HG03575 (cell line): ENCODE measurements around the gene GLS.
"Not testable (repeated sequence)": the region's sequence is repeated elsewhere in the genome, so short reads cannot be mapped to it uniquely, and the experiment has no call there.

Source experiments
- ATAC-seq: cut with Tn5 transposase; IDR thresholded peaks from one replicate; pipeline ENCODE4 v1.9.1; 2021; ENCODE audit not compliant: unreplicated experiment, insufficient number of reproducible peaks, low FRiP score; ENCODE audit errors: extremely low read depth

The GLS gene

DNA sequence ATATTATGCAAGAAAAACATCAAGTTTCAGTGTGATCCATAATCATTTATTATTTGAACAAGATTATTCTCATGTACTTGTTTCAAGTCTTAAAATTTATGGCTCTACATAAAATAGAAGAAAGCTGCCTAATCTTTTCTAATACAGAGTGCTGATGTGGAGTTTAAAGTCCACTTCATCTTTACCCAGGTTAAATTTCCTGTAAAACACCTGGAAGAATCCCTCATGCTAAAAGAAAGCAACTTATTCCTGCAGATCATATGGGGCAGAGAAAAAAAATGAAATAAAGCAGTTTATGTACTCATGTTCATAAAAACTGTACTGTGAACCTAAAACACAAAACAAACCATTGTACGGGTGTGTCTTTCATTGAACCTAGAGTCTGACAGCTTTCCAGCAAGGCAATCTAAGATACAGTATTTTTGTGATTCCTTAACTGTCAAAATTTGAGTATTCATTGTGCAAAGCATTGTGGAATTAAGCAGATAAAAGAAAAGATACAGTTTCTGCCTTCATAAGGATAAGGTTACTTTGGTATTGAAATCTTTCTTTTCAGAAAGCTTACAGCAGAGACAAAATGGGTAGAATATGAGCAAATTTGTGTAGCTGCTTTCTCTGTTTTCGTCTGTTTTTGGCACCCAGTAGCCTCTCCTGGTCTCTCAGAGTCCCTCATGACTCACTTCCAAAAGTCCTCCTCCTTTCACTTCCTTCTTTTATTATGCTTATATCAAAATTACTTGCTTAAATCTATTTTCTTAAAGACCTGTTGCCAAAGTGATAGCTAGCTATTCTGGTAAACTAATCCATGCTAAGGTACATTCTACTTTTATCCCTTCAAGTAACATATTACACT lies 26.9 kb upstream of the GLS start:
- no peak for ATAC-seq

DNA sequence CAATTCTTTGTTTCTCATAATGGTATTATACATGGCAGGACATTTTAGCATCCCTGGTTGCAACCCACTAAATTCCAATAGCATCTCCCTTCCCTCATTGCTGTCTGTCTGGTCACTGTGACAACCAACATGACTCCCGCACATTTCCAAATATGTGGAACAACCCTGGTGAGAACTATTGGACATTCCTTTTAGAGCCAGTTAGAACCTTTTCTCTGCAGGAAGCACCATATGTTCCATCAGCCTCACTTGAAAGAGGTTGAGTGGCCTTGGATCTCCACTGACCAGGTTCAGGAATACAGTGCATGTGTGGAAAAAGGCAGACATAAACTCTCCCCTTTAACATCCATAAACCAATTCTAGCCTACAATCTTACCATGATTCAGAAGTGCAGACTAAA lies 25.9 kb upstream of the GLS start:
- ATAC-seq, result no peak

DNA sequence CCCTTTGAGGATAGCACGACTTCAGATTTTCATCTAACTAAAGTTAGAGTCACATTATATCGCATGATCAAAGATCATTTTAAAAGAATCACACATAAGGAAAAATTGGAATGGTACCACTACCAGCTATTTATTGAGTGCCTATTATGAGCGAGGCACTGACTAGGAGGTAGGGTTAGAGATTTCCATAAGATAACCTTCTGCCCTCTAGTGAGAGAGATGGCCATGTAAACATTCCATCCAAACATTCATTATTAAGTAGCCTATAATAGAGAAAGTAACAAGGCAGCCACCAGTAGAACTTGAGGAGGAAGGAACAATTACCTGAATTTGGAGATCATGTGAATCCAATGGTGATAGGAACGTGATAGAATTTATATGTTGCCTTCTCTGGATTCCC lies 25.4 kb upstream of the GLS start:
- no peak for ATAC-seq

DNA sequence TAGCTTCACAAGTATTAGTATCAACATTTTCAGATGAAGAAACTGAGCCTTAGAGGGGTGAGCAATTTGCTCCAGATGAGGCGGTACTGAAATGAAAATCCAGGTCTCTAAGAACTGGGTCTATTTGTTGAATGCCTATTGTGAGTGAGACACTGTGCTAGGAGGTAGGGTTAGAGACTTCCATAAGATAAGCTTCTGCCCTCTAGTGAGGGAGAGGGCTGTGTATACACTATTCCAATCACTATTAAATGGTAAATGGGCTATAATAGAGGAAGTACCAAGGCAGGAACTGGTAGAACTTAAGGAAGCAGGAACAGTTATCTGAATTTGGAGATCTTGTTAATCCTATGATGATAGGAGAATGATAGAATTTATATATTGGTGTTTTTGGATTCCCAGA lies 23.6 kb upstream of the GLS start:
- ATAC-seq, result no peak

DNA sequence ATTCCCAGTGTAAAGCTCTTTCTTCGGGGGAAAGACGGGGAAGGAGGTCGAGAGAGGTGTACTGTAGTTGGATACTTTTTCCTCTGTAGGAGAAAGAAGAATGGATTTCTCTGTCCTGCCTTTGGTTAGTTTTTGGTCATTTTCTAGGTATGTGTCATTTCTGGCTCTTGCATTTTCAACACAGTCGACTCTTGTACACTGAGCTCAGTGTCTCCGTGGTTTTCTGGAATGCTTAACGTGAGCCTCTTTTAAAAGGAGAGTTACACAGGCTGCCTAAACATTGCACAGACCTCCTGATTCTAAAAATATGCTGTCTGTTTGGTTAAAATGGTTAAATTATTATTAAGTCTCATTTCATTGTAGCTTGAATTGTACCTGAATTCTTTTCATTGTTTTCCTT lies 21.8 kb upstream of the GLS start:
- no peak for ATAC-seq

DNA sequence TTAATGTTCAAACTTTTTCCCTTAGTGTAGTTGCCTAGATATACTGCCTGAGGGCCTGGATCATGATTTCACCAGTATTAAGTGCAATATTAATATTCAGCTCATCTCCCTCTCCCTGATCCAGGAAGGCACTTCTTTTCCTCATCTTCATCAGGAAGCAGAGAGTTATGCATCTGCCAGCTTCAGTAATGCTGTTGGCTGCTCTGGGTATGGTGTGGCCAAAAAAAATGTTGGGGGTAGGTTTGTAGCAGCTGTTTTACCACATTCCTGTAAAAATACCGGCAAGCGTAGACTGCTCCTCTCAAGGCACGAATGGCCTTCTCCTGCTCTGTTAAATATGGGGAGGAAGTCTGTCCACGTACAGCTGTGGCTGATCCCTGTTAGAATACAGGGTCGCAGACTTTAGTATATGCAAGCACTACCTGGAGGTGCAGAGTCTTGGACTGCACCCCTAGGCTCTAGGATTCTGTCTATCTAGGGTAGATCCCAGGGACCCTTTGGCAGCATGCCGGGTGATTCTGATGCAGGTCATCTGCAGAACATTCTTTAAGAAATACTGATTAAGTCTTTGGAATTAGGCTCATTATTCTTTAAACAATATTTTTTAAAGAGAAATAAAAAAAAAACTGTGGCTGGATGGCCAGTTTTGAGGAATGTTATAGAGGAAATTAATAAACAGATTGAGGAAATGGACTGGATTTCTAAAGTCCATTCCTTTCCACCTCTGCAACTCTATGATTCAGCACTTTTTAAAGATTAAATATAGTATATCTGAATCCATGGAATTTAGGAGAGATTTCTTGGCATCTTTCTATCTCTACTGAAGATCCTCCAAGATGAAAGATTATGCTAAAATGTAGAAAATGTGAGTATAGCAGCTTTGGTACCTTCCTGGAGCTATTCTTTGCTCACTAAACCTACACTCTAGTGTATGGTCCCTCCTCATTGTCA lies 21.0 kb upstream of the GLS start:
- no peak for ATAC-seq

DNA sequence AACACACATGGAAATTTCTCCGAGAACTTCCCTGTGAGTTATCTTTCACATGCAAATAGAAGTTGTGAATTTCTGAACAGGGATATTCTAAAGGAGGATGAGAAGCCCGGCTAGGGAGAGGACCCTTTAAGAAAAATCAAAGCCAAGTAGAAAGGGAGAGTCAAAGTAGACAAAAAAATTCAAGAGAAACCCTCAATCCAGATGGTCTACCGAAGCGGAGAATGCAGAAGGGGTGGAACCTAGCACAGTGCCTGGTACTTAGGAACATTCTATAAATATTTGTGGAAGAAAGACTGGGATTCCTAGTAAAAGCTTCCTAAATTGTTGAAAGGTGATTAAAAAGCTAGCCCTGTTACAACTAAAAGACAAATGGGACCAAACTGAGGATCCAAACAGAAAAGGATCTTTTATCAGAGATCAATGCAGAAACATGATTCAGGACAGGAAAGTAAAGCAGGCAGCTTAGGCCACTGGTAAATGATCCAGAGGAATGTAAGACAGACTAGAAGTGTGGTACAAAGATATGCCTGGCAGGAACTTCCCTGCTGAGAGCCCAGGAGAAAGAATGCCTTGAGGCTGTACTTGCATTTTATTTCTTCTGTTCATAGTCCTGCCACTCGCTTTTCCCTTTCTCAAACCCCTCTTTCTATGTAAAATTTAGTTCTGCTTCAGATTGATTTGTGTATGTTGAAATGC lies 19.5 kb upstream of the GLS start:
- no peak for ATAC-seq

DNA sequence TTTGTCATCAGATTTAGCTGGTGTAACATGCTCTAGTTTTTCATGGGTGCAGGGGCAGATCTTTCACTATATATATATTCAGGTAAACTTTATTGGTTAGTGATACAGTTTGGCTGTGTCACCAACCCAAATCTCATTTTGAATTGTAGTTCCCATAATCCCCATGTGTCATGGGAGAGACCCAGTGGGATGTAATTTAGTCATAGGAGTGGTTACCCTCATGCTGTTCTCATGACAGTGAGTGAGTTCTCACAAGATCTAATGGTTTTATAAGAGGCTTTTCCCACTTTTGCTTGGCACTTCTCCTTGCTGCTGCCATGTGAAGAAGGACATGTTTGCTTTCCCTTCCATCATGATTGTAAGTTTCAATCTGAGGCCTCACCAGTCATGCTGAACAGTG lies 18.5 kb upstream of the GLS start:
- ATAC-seq, result not testable (repeated sequence)

DNA sequence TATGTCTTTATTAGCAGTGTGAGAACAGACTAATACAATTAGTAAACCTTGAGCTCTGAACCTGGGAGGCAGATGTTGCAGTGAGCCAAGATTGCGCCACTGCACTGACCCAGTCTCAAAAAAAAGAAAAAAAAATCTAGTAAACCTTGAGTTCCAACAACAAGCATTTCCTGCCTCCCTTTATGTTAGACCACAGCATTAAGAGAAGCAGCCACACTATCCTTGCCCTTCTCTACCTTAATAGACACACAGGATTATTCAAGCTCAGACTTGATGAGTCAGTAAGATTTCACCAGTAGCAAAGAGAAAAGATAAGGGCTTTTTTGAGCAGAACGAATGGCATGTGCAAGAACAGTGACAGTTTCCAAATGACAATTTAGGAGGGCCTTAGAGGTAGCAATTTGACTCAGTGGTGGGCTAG lies 18.0 kb upstream of the GLS start:
- ATAC-seq, result no peak

DNA sequence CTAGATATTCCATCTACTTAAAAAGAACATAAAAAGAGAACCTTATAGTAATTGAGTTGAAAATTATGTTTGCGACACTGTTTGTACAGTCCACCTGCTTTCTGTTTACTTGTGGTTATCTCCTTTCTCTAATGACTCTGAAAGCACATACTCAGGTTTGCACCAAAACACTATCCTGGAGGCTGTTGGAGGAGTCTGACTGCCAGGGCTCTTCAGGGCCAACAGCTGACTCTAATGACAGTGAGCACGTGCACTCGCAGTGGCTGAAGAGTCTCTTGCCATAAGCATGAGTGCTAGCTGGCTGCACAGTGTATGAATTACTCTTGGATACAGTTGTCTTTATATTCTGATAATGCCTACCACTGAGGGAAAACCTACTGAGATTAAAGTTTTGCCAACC lies 16.7 kb upstream of the GLS start:
- ATAC-seq, result no peak

DNA sequence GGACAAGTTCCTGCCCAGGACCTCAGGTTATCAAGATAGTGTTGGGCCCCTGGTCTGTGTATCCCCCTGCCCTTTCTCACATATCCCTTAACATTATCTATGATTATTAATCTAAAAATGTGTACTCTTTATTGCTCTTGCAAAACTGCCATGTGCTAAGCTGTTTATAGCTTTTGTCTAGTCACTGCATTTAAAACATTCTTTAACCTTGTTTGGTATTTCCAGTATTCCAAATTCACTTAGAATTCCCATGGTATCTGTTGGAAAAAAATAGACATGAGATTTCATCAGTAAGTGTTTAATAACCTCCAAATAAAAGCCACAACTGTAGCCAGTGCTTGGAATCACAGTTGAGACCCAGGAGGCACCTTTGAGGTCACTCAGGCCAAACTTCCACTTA lies 16.2 kb upstream of the GLS start:
- ATAC-seq, result no peak

DNA sequence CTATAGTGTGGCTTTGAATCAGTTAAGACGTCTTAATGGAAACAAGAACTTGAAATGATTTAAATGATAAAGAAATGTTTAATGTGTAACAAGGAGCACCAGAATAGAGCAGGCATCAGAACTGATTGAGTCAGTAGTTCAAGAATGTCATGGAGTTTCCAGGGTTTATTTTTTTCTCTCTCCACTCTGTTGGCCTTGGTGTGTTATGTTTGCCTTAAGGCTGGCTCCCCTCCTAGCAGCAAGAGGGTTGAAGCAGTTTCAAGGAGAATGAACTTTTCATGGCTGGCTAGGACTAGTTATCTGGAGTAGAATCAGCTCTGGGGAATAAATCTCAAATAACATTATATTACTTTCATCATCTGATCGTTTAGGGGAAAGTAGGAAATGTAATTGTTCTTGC lies 13.4 kb upstream of the GLS start:
- no peak for ATAC-seq

DNA sequence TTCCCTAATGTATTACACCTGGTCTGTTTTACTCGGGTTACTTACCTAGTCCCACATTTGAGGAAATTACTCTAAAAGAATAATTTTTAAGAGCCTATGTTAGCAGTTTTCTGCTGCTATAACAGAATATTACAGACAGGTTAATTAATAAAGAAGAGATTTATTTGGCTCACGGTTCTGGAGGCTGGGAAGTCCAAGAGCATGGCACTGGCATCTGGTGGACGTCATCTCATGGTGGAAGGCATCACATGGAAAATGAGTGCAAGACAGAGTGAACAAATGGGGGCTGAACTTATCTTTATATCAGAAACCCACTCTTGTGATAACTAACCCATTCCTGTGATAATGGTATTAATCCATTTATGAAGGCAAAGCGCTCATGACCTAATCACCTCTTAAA lies 12.8 kb upstream of the GLS start:
- ATAC-seq, result no peak

DNA sequence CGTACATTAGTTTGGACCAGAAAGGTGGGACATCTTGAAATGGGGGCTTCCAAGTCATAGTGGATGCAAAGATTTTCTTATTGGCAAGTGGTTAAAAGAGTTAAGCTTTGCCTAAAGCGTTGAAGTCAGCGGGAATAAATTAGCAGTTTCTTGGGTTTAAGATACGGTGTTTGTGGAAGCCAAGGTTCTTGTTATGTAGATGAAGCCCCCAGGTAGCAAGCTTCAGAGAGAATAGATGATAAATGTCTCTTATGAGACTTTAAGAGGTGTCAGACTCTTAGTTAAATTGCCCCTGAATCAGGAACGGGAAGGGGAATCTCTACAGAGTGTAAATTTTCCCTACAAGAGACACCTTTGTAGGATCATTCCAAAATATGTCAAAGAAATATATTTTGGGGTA lies 10.9 kb upstream of the GLS start:
- ATAC-seq, result no peak

DNA sequence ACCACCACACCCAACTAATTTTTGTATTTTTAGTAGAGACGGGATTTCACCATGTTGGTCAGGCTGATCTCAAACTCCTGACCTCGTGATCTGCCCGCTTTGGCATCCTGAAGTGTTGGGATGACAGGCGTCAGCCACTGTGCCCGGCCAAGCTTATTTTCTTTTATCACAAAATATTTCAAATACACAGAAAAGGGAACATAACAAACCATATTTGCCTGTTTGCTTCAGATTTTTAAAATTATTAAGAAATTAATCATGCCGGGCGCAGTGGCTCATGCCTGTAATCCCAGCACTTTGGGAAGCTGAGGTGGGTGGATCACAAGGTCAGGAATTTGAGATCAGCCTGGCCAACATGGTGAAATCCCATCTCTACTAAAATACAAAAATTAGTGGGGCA lies 7.2 kb upstream of the GLS start:
- not testable (repeated sequence) for ATAC-seq

DNA sequence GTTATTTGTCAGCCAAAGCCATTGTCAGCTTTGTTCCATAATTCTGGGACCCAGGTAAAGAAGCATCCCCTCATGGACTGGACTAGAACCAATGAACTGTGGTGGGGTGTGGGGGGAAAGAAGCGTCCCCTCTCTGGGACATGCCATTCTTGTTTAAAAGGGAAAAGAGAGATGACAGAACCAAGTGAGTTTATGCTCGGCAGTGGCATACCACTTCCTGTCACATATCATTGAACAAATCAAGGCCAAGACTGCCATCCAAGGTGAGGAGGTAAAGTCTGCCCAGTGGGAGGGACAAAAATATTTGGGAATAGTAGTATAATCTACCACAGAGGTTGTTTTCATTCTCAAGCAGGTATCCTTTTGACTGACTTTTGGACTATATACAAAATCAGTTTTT lies 4.7 kb upstream of the GLS start:
- ATAC-seq, result no peak

DNA sequence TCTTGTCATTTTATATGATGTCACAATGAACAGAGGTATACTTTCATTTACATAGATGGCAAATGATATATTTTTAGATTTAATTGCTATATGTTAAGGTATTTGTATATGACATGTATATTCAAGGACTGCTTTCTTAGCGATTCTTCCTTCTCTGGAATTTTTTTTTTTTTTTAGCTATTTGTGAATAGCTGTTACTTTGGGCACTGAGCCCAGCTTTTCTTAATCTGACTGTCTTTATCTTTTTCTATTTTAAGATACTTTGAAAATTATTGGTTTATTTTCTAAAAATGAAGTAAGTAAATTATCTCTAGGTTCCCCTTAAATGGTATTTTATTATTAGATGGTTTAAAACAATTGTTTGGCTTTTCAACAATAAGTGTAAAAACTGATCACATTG lies 4.0 kb upstream of the GLS start:
- no peak for ATAC-seq

DNA sequence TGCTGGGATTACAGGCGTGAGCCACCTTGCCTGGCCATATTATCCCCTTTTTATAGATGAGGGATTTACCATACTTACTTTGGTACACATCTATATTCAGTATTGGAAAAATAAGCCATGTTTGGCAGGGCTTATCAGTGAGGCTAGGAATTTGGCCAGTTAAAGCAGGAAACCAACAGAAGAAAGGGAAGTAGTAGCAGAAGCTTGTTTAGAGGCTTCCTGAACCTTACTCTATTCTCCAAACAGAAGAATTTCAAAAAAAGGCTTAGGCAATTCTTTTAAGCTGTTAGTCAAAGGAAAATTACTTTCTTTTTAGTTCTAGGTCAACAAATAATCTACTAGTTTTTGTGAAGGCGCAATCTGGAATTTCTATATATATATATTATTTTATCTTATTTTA lies 3.2 kb upstream of the GLS start:
- no peak for ATAC-seq

DNA sequence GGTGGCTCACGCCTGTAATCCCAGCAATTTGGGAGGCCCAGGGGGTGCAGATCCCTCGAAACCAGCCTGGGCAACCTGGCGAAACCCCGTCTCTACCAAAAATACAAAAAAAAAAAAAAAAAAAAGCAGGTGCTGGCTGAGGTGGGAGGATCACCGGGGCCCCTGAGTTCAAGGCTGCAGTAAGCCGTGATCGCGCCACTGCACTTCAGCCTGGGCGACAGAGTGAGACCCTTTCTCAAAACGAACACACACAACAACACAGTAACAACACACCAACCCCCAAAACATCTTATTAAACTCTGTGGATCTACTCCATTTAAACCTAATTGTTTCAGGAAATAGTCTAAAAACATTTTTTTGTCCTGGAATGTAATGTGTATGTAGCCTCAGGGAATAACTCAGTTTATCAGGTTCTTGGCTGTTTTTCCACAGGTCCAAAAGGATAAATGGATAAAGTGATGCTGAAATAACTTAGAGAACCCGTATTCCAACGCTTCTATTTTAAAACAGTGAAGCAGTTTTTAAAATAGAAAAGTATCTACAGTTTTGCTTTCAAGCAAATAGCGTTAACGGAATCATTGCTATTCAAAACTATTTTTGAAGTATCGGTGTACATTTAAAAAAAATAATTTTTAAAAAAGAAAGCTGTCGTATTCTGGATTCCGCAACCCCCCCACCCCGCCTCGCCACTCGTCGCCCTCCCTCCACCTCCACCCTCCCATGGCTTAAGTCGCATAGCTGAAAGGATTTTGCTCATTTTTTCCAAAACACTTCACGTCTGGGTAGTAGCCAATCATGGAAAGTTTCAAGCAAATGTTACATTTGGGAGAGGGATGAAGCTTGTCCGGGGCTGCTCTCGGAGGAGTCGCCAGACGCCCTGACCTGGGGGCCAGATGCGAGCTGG lies 895 bp upstream of the GLS start:
- no peak for ATAC-seq
